GM19239 (cell line): ENCODE measurements around the gene PTPRT.
A peak's percentile ranks its signal among the peaks of the same experiment; 100 is the strongest.

Source experiments
- DNase-seq: peaks from one replicate; pipeline ENCODE4 v3.0.0; 2011; ENCODE audit warnings: low spot score; ENCODE audit not compliant: insufficient read length
- FAIRE-seq: peaks from 2 replicates; lab custom pipeline; 2011; peaks lifted over from hg19 to GRCh38; lab: Jason Lieb, UNC

Gene PTPRT

DNA sequence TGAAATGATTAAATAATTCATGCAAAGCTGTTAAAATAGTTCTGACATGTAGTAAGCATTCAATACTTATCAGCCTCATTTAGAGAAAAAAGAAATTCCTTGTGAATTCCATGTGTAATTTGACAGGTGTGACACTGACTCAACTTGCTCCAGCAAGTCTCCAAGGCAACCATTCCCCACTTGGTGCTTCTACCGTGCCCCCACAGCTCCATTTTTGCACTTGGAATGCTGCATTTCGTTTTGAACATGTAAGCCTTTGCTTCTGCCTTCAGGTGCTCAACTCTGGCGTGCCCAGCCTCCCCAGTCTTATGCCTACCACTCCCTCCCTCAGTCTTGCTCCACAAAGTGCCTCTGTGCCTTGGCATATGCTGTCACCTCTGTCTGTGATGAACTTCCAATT, 810.9 kb downstream of the PTPRT start:
- no peak for FAIRE-seq
- DNase-seq: no peak

DNA sequence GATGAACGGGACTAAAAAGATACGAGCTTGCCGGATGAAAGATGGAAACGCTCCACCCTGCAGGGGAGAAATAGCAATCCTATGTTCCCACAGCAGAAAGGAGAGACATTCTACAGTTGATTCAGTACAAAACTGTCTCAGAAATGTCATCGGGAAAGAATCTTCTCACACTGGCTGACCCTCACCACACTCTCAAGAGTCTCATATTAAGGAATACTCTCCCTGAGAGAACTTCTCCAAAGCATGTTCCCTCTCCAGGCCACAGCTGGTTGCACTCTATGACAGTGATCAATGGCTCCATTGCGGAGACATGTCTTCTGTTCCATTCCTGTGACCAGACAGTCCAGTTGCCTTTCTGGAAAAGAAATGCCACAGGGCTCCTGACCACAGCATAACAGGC, 813.6 kb downstream of the PTPRT start:
- DNase-seq (no peak), FAIRE-seq (no peak)

DNA sequence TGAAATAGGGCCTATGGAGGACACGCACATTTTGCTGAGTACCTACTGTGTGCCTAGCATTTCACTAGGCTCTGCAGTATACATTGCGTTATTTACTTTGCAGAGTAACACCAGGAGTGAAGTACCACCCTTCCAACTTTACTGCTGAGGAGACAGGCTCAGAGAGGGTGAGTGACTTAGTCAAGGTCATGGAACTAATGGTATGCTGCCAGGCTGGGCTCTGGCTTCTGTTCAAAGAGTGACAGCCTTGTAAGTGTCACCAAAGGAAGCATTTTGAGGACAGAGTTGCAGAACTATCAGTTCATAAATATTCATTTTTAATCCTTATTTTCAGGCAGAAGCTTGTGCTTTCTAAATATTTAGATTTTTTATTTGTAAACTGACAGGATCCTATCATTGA, 816.7 kb downstream of the PTPRT start:
- DNase-seq (no peak), FAIRE-seq (no peak)

DNA sequence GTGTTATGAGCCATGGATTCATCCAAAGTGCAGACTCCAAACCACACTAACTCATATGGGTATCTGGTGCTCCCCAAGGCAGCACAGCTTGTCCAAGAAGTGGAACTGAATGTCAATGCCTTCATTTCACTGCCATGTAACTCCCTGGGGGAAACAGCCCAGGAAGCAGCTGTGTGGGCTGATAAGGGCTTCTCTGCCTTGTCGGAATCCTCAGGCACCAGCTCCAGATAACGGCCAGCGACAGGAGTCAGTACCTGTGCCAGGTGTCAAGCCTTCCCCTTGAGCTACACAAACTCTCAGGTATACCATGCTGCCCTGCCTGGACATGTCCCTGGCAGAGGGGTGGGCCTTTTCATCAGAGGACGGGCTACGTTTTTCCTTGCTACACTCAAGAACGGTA, 819.6 kb downstream of the PTPRT start:
- no peak for DNase-seq
- FAIRE-seq: no peak

DNA sequence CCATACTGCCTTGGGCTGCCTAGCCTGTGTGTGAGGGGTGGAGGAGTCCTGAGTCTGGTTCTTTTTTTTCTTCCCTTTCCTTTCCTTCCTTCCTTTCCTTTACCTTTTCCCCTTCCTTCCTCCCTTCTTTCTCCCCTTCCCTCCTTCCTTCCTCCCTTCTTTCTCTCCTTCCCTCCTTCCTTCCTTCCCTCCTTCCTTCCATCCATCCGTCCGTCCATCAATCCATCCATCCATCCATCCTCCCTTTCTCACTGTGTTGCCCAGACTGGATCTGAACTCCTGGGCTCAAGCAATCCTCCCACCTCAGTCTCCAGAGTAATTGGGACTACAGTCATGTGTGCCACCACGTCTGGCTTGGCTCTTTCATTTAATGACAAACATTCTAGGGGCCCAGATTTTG, 820.8 kb downstream of the PTPRT start:
- no peak for FAIRE-seq

DNA sequence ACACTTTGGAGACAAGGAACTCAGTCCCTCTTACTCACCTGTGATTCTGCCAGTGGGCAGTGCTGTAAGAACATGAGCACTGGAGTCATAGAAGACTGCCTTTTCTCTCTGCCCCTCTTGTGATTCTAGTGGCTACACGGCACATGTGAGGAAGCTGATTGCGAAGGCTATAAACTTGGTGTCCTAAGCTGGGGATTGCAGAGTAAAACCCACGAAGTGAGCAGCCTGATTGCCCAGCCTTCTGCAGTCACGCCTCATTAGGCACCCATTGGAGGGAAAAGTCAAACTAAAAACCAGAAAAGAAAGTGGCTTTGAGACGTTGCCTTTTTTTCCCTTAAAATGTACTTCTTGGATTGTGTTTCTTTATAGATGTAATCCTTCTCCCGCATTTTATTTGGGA, 823.1 kb downstream of the PTPRT start:
- FAIRE-seq: peak; percentile 11
- DNase-seq: no peak

More for the DNA sequence above, 820.8 kb downstream of the PTPRT start:
- DNase-seq: no peak

DNA sequence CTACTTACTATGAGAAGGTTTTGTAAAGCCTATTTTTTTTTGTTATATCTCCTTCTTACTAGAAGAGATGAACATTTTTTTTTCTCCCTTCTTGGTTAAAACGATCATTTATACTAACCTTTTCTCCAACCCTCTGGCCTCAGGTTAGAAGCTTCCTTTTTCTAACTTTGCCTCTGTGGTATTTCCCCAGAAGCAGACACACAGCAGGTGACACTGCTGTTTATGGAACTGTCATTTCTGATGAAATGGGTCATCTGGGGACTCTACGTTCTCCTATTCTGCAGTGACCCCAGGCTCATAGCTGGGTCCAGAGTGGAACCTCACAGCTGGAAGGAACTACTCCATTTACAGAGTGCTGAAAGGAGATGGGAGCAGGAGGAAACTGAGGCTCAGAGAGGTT, 825.3 kb downstream of the PTPRT start:
- DNase-seq (no peak), FAIRE-seq (no peak)

DNA sequence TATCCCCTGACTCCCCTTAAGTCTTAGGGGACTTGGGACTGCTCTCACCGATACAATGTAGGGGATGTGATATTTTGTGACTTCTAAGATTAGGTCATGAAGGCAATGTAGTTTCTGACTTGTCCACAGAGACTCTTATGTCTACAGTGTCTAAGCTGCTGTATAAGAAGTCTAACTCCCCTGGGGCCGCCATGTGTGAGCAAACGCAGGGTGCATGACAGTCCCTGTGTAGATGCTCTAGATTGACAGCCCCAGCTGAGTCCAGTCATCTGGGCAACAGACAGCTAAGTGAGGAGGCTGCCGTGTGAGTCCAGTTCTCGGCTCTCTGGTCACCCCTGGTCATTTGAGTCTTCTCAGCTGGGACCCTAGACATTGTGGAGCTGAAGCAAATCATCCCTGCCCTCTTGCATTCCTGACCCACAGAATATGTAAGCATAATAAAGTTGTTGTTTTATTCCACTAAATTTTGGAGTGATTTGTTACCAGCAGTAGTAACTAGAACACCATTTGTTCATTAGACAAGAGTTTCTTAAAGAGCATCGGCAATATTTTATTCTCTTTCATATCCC, 828.2 kb downstream of the PTPRT start:
- DNase-seq (no peak), FAIRE-seq (no peak)

DNA sequence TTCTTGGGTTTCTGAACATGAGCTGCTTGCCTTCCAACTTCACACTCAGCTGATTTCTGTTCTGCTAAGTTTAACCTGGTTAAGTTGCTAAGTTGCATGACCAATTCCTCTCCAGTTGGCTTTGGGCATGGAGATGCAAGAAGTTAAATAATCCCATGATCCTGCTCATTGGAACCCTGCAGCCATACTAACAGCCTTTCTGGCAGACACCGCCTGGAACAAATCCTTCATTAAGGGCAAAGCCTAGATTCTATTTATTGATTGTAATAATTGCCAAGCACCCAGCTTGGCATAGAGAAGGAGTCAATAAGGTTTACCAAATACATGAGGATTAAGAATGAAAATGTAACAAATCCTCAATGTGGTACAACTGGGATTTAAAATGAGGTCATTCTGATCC, 829.1 kb downstream of the PTPRT start:
- FAIRE-seq (no peak), DNase-seq (no peak)

DNA sequence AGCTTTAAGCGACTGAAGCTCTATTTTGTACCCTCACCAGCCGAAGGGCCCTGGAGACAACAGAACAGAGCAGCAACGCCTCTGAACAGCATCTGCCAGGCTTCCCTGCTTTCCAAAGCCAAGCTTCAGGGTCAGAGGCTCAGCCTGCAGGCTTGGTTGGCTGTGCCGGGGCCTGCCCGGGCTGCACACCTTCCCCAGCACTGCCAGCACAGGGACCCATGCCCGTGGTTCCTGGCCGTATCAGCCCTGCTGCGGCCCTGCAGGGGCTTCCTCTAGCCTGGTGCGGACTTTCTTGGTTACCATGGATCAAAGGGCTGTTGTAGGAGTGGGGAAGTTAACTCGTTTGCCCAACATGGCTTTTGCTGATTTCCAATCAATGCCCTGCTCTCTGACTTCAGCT, 830.1 kb downstream of the PTPRT start:
- no peak for DNase-seq
- FAIRE-seq: no peak

DNA sequence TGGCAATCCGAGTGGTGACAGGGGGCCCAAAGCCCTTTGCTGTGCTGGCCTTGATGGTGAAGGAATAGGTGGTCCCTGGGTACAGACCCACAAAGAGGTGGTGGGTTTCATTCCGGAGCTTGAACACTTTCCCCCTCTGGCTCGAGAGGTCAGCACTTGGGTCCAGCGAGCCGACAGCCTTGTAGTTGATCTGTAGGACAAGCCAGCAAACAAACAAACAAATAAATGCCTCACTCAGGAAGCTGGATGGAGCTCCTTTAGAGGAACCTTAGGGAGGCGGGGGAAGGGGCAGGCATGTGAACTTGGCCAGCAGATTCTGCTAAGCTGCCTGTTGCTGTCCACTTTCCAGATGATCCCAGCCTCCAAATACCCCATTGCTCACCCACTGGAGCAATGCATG, 837.6 kb downstream of the PTPRT start:
- DNase-seq (no peak), FAIRE-seq (no peak)

DNA sequence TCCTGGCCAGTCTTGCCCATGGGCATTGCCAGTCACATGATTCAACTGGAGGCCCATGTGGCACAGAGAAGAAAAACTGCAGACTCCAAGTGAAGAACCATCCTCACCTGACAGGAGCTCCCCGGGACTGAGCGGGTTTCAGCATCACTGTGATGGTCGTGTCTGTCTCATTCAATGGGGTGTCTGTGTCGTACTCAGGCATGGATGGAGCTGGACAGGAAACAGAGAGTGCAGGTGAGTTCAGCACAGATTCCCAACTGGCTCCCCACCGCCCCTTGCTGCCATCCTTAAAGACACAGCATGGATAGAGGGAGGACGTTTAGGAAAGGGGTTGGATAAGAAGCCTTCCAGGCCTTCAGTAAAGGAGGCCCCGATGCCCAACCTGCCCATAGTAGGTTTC, 839.2 kb downstream of the PTPRT start:
- DNase-seq (no peak), FAIRE-seq (no peak)

DNA sequence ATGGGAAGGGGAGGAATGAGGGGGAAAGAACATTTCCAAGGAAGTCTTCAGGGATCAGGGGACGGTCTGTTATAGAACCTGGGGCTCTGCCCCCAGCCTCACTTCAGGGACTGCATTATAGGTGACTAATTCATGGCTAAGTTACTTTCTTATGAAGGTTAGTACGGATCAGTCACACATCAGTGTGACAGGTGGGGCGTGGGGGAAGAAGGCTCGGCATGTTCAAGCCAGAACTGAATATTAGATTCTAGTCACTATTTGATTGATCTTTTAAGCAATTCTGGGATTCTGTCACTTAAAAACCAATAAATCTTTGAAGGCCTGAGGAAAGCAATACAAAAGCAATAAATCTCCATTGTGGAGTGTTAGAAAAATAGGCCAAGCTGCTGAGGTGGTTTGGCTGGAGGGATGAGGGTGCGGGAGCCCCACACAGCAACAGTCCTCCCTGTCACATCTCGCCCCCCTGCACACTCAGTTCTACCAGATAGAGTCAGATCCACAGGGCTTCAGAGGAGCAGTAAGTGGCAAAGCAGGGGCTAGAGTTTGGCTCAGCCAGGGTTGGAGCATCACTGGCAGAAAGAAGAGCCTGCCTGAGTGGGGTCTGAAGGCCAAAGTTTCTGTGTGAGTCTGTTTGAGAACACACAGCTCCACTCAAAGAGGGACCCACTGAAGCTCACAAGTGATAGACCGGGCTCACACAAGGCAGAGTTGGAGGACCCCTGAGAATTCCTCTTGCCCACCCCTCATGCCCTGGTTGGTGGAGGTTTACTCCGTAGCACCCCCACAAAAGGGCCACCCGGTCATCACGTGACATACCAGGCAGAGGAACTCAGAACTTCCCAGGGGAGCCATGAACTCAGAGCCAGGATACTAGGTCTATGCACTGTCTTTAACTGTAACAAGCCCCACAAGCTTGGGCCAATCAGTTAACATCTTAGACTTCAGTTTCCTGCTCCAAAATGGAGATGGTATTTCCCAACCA, 843.2 kb downstream of the PTPRT start:
- FAIRE-seq (no peak), DNase-seq (no peak)

DNA sequence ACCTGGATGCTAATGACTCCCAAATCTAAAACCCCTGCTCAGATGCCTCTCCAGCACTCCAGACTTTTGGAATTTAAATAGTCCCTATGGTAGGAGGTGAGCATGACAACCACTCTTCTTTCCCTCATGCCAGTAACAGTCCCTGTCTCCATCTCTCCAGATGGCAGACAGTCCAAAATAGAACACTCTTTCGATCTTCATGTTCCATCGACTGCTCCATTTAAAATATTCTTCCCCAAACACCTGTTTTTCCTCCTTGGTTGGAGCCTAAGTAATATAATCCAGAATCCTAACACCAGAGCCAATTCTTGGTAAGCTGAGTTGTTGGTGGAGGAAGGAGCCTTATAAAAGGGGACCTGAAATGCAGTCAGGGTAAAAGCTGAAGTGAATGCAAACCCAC, 848.1 kb downstream of the PTPRT start:
- FAIRE-seq (no peak), DNase-seq (no peak)

DNA sequence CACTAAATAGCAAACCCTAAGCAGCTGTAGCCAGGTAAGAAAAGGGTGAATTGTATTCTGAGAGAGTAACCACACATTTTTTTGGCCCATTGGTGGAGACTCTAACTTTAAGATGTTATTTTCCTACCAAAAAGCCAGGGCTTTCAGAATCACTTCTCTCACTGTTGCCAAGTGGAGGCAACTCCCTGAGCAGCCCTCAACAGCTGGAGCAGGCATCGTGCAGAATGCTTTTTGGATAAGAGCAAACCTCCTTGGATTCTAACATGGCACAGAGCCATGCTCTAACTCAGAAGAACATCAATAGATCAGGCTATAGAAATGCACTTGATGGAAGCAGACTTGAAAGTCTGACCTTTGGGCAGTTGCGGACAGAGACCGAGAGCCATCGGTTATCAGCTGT, 849.3 kb downstream of the PTPRT start:
- no peak for DNase-seq
- FAIRE-seq: no peak

DNA sequence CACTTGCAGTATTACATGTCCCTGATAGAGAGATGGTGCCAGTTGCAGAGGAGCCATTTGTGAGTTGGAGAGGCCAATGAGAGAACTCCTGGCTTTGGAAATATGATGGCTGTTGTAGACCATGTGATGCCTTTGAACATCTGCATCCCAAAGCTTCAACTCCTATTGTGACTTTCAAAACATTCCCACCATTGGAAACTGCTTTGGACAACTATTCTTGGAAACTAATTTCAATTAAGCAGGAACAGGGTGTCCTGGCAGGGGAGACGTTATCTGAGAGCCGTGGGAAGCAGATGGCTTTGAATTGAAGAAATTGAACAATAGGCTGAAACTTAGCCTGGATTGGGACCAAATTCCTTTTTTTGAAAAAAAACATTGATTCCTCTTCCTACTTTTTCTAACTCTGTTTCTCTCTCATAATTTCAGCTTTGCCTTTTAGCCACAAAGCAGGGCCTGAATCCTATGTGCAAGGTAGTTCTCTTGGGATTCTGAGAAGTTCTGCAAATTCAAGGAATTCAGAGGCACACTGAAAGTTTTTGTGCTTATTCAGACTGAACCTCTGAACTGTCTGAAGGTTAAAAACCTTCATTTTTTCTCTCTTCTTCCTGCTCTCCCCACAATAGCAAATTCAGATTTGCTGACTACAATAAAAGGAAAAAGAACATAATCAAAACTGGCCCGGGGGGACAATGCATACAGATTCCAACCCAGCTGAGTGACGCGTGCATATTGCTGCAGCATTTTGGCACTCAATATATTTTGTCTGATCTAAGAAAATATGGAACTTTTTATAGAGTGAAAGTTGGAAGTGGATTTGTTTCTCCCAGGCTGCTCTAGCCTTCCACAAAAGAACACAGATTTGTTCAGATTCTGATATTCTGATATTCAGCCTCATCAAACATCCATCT, 851.2 kb downstream of the PTPRT start:
- FAIRE-seq (no peak), DNase-seq (no peak)

DNA sequence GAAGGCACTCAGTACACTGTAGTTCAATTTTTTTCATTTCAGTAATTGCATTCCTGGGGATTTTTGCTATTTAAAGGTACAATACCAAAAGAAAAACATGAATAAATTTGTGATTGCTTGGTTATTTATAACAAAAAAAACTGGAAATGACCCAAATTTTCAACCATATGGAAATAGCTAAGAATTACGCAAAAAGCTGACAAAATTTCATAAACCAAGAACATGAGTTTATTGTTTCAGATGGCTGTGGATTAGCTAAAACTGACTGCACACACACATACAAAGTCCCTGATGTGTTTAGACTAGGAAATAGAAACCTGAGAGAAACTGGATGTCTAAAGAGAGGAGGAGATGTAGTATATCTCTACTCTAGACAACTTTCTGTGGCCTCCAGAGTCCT, 853.1 kb downstream of the PTPRT start:
- FAIRE-seq (no peak), DNase-seq (no peak)

DNA sequence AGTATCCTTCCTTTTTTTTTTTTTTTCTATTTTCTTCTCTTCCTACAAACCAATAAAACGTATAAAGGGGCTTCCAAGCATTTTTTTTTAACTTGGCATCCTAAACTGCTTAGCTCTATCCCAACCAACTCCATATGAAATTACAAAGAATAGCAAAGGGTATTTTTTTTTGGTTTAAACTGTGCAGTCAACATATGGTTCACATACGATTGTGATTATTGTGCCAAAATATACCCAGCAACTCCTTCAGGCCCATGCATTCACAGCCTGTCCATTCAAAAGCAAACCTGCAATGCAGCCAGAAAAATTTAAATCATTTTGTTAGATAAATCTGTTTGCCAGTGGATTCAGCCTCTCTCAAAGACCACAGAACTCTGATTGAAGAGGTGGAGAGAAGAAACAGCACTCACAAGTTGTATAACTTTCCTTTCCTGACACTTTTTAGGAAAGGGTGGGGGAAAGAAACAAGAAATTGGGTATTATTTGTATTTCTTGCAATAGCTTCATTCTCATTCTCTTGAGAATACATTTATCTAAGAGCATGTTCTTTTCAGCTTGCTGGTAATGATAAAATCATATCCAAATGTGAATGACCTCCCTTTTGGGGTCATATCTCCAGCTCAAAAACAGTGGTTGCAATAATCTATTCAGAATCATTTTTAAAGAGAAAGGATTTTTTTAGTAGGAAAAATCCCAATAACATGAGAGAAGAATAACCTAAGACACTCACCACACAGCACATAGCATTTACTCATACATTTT, 870.3 kb downstream of the PTPRT start:
- FAIRE-seq: no peak

DNA sequence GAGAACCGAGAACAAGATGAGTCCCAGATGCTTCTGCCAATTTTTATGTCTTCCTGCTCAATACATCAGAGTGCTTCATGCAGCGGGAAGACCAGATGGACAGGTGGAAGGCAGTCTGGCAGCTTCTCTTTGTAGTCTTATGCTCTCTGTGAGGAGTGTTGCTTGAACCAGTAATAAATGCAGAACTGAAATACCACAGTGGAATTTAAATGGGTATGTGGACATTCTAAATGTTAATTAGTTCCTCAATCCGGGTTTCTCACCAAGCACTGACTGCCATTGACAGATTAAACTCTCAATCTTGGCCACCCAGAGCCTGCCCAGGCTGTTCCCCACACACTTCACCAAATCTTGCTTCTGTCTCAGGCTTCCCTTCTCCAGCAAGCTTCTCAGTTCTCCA, 876.0 kb downstream of the PTPRT start:
- FAIRE-seq: no peak
- no peak for DNase-seq

More for the DNA sequence above, 870.3 kb downstream of the PTPRT start:
- DNase-seq: no peak

DNA sequence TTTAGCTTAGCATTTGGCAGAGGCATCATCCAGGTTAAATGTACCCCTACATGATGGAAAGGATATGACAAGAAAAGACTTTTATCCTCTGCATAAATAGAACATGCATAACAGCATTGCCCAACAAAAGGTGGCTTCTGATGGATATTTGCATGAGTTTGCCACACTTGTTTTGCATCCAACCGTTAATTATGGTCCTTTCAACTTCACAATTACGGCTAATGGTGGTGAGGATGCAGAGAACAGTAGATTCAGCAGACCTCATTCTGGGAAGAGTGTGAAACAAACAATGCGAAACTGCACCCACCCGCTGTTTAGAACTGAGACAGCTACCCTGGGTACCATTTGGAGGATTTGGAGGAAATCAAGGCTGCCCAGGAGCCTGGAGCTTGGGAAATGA, 880.7 kb downstream of the PTPRT start:
- DNase-seq: no peak
- FAIRE-seq: no peak
